Neural cell (in vitro differentiated cells): ENCODE results near the gene AMOTL2. TPM values are rescaled to one million over a fixed set of nuclear protein-coding genes. Genes with fewer than 3 reads are reported as not detected.

Experiments
- H2AFZ ChIP-seq: fragments of 200-600, 300-800 bp; sonication (generic), shearing (Covaris generic); 2 replicates; pipeline ENCODE4 v1.6.0; 2014; ENCODE audit warnings: low read depth, mild to moderate bottlenecking, antibody characterized with exemption, low read length, moderate library complexity
- H3F3A ChIP-seq: fragments of 200-600 bp; shearing (Covaris generic); 2 replicates; pipeline ENCODE4 v1.6.1; 2016; ENCODE audit warnings: mild to moderate bottlenecking, moderate library complexity, mixed read lengths, antibody characterized with exemption, low read length; ENCODE audit not compliant: insufficient read depth, poor library complexity, severe bottlenecking
- H3K27ac ChIP-seq: fragments of 200-600, 300-800 bp; sonication (generic), shearing (Covaris generic); 2 replicates; pipeline ENCODE4 v1.5.1; 2014; ENCODE audit warnings: mild to moderate bottlenecking, low read length, moderate library complexity
- H3K27me3 ChIP-seq: fragments of 300-800, 200-600 bp; sonication (generic), shearing (Covaris generic); 2 replicates; pipeline ENCODE4 v1.6.0; 2014; ENCODE audit warnings: mild to moderate bottlenecking, low read depth, low read length, moderate library complexity; ENCODE audit not compliant: insufficient read depth
- H3K36me3 ChIP-seq: fragments of 300-800, 200-600 bp; sonication (generic), shearing (Covaris generic); 2 replicates; pipeline ENCODE4 v1.5.1; 2014; ENCODE audit warnings: mild to moderate bottlenecking, antibody characterized with exemption, low read length, moderate library complexity; ENCODE audit not compliant: insufficient read depth
- H3K4me2 ChIP-seq: fragments of 300-800, 200-600 bp; sonication (generic), shearing (Covaris generic); 2 replicates; pipeline ENCODE4 v1.6.0; 2014; ENCODE audit warnings: mild to moderate bottlenecking, low read length
- H3K4me3 ChIP-seq: fragments of 300-800, 200-600 bp; sonication (generic), shearing (Covaris generic); 2 replicates; pipeline ENCODE4 v1.5.1; 2014; ENCODE audit warnings: mild to moderate bottlenecking, low read length, moderate library complexity
- H3K79me2 ChIP-seq: fragments of 200-600 bp; shearing (Covaris generic); replicated peaks from 2 replicates; pipeline ENCODE4 v1.6.0; 2014; ENCODE audit warnings: mild to moderate bottlenecking, low read length, moderate library complexity; ENCODE audit not compliant: insufficient read depth
- H3K9ac ChIP-seq: fragments of 300-800, 200-600 bp; sonication (generic), shearing (Covaris generic); 2 replicates; pipeline ENCODE4 v1.6.1; 2016; ENCODE audit warnings: mild to moderate bottlenecking, low read length, mixed read lengths
- H3K9me2 ChIP-seq: fragments of 200-600 bp; shearing (Covaris generic); 2 replicates; pipeline ENCODE4 v1.6.1; 2016; ENCODE audit warnings: mild to moderate bottlenecking, low read length, mixed read lengths; ENCODE audit not compliant: insufficient read depth
- H3K9me3 ChIP-seq: fragments of 200-600, 300-800 bp; sonication (generic), shearing (Covaris generic); 2 replicates; pipeline ENCODE4 v1.6.1; 2016; ENCODE audit warnings: mild to moderate bottlenecking, mixed run types, low read length, moderate library complexity, mixed read lengths
- H4K20me1 ChIP-seq: fragments of 200-600 bp; shearing (Covaris generic); 2 replicates; pipeline ENCODE4 v1.6.1; 2016; ENCODE audit warnings: mild to moderate bottlenecking, mixed run types; ENCODE audit not compliant: insufficient read depth
- EP300 ChIP-seq: fragments of 450-650 bp; conservative IDR thresholded peaks from 2 replicates; pipeline ENCODE4 v1.6.1; 2014; ENCODE audit warnings: antibody characterized with exemption, mild to moderate bottlenecking, moderate library complexity; ENCODE audit not compliant: poor library complexity, severe bottlenecking
- EZH2 ChIP-seq: fragments of 200-600, 300-800 bp; shearing (Covaris generic), sonication (generic); IDR thresholded peaks from 2 replicates; pipeline ENCODE4 v1.6.1; 2014; ENCODE audit warnings: antibody characterized with exemption, low read length, borderline replicate concordance, mild to moderate bottlenecking; ENCODE audit not compliant: insufficient read depth, poor library complexity, severe bottlenecking
- MXI1 ChIP-seq: fragments of 450-650 bp; conservative IDR thresholded peaks from 2 replicates; pipeline ENCODE4 v1.6.1; 2014; ENCODE audit warnings: antibody characterized with exemption, mild to moderate bottlenecking; ENCODE audit not compliant: poor library complexity, severe bottlenecking
- POLR2AphosphoS5 ChIP-seq: IDR thresholded peaks from 2 replicates; pipeline ENCODE4 v1.6.1; 2012
- RAD21 ChIP-seq: fragments of 450-650 bp; conservative IDR thresholded peaks from 2 replicates; pipeline ENCODE4 v1.6.1; 2014; ENCODE audit warnings: antibody characterized with exemption, mild to moderate bottlenecking, moderate library complexity
- SMC3 ChIP-seq: fragments of 450-650 bp; conservative IDR thresholded peaks from 2 replicates; pipeline ENCODE4 v1.6.1; 2014; ENCODE audit warnings: antibody characterized with exemption, mild to moderate bottlenecking, moderate library complexity; ENCODE audit not compliant: poor library complexity
- TAF1 ChIP-seq: IDR thresholded peaks from 2 replicates; pipeline ENCODE4 v1.6.1; 2012; ENCODE audit warnings: low read depth
- polyA plus RNA-seq: library from polyadenylated mRNA; depleted of rRNA; stranded (reverse); fragments of >200 nt; gene quantifications from 2 replicates; pipeline ENCODE4 v1.2.3, GENCODE V29; 2014
- TF ChIP-seq, protein P1 (sequence below): fragments of 450-650 bp; IDR thresholded peaks from 2 replicates; pipeline ENCODE4 v1.5.1; 2014; ENCODE audit warnings: antibody characterized with exemption, mild to moderate bottlenecking, moderate library complexity; ENCODE audit not compliant: poor library complexity, severe bottlenecking
- TF ChIP-seq, protein P2 (sequence below): IDR thresholded peaks from 2 replicates; pipeline ENCODE4 v1.6.1; 2012; ENCODE audit warnings: borderline replicate concordance

The AMOTL2 gene
- polyA plus RNA-seq, 1 donor from 2014 or later, result 30.1 TPM

DNA sequence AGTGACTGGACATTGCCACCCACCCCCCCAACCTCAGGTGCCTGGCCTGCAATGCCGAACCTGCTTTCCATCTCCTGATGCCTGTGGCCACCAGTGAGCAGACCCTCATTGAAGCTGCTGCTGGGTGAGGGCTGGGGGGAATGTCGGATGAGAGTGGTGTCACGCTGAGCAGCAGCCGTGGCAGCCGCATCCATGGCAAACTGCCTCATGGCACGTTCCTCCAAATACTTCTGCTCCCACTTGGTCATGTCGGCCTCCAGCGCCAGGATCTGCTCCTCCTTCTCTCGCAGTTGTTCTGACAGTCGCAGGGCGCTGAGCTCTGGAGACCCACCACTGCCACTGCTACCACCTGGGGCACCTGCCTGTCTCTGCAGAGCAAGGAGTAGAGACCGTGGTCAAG lies 14.2 kb downstream of the AMOTL2 start:
- Histone ChIP-seq H3K27ac (no peak overlapping the region), H3K36me3 (peaks cover 7% of the 10 kb centered on the region), H3F3A (peaks cover 4% of the 10 kb centered on the region), H3K27me3 (no peaks in the 10 kb centered on the region), H3K9me3 (no peaks in the 10 kb centered on the region), H3K9ac (no peak overlapping the region), H3K79me2 (no peaks in the 10 kb centered on the region), H3K4me3 (no peak overlapping the region), H2AFZ (no peak overlapping the region), H3K4me2 (no peak overlapping the region), H4K20me1 (no peaks in the 10 kb centered on the region), H3K9me2 (no peaks in the 10 kb centered on the region)
- TF ChIP-seq MXI1 (no peak), TAF1 (no peak), POLR2AphosphoS5 (no peak), RAD21 (no peak), SMC3 (no peak)
- TF ChIP-seq, protein P1, sequence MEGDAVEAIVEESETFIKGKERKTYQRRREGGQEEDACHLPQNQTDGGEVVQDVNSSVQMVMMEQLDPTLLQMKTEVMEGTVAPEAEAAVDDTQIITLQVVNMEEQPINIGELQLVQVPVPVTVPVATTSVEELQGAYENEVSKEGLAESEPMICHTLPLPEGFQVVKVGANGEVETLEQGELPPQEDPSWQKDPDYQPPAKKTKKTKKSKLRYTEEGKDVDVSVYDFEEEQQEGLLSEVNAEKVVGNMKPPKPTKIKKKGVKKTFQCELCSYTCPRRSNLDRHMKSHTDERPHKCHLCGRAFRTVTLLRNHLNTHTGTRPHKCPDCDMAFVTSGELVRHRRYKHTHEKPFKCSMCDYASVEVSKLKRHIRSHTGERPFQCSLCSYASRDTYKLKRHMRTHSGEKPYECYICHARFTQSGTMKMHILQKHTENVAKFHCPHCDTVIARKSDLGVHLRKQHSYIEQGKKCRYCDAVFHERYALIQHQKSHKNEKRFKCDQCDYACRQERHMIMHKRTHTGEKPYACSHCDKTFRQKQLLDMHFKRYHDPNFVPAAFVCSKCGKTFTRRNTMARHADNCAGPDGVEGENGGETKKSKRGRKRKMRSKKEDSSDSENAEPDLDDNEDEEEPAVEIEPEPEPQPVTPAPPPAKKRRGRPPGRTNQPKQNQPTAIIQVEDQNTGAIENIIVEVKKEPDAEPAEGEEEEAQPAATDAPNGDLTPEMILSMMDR, result no peak
- TF ChIP-seq, protein P2, sequence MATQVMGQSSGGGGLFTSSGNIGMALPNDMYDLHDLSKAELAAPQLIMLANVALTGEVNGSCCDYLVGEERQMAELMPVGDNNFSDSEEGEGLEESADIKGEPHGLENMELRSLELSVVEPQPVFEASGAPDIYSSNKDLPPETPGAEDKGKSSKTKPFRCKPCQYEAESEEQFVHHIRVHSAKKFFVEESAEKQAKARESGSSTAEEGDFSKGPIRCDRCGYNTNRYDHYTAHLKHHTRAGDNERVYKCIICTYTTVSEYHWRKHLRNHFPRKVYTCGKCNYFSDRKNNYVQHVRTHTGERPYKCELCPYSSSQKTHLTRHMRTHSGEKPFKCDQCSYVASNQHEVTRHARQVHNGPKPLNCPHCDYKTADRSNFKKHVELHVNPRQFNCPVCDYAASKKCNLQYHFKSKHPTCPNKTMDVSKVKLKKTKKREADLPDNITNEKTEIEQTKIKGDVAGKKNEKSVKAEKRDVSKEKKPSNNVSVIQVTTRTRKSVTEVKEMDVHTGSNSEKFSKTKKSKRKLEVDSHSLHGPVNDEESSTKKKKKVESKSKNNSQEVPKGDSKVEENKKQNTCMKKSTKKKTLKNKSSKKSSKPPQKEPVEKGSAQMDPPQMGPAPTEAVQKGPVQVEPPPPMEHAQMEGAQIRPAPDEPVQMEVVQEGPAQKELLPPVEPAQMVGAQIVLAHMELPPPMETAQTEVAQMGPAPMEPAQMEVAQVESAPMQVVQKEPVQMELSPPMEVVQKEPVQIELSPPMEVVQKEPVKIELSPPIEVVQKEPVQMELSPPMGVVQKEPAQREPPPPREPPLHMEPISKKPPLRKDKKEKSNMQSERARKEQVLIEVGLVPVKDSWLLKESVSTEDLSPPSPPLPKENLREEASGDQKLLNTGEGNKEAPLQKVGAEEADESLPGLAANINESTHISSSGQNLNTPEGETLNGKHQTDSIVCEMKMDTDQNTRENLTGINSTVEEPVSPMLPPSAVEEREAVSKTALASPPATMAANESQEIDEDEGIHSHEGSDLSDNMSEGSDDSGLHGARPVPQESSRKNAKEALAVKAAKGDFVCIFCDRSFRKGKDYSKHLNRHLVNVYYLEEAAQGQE, result no peak

GRCh38 chr3:134359121-134360010 lies 14.9 kb downstream of the AMOTL2 start:
- no peak overlapping the region for H2AFZ ChIP-seq
- peaks cover 14% of the 10 kb centered on the region for H3K36me3 ChIP-seq
- no peak overlapping the region for H3K4me3 ChIP-seq
- peaks cover 4% of the 10 kb centered on the region for H3F3A ChIP-seq
- TF ChIP-seq EP300, result no peak
- no peak for TF ChIP-seq TAF1
- no peak for TF ChIP-seq POLR2AphosphoS5
- no peak for TF ChIP-seq MXI1
- TF ChIP-seq EZH2, result no peak
- TF ChIP-seq, protein P2, result no peak
- TF ChIP-seq RAD21, result no peak
- no peak for TF ChIP-seq SMC3
- TF ChIP-seq, protein P1, result no peak
- no peaks in the 10 kb centered on the region for H3K9me2 ChIP-seq
- H3K4me2 ChIP-seq, result no peak overlapping the region
- H3K9me3 ChIP-seq, result no peaks in the 10 kb centered on the region
- H3K27me3 ChIP-seq, result no peaks in the 10 kb centered on the region
- no peak overlapping the region for H3K27ac ChIP-seq
- no peaks in the 10 kb centered on the region for H4K20me1 ChIP-seq
- no peak overlapping the region for H3K9ac ChIP-seq
- H3K79me2 ChIP-seq, result no peaks in the 10 kb centered on the region
